Measurements from ENCODE around the gene UMODL1.

The UMODL1 gene

GRCh38 chr21:42049578-42050430 is 21.3 kb upstream of the UMODL1 start:
- no peak; the same call in 2 of the 3 replicates for ATAC-seq
- TF ChIP-seq ISL1 (CRISPR knock-in tag; IDR thresholded peaks at IDR 0.05) (no peak), CSRNP3 (CRISPR knock-in tag; IDR thresholded peaks at IDR 0.05) (no peak), SNAI2 (CRISPR knock-in tag; IDR thresholded peaks at IDR 0.05) (no peak), TSHZ2 (CRISPR knock-in tag; IDR thresholded peaks at IDR 0.05) (no peak)

DNA sequence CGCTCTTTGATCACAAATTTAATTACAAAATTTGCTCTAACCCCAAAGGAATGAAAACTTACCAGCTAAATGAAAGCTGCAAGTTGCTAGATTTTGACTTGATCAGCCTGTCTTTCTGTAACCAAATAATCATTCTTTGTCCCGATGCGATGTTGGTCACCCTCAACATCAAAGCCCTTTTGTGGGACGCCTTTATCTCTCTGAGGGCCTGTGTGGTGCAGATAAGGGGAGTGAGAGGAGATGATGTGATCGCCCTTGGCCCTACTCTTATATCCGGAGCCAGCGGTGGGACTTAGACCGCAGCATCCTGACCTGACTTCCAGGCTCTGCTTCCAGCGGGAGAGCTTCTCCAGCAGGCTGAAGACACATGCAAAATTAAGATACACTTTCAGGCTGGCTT is 19.3 kb upstream of the UMODL1 start:
- TF ChIP-seq GLIS3 (CRISPR knock-in tag; IDR thresholded peaks at IDR 0.05): no peak
- TF ChIP-seq ZC3H10 (CRISPR knock-in tag; IDR thresholded peaks at IDR 0.05): no peak
- no peak for TF ChIP-seq TCF4 (CRISPR knock-in tag; IDR thresholded peaks at IDR 0.05; ENCODE audit: borderline replicate concordance)
- no peak for TF ChIP-seq ISL1 (CRISPR knock-in tag; IDR thresholded peaks at IDR 0.05)
- no peak for TF ChIP-seq CSRNP3 (CRISPR knock-in tag; IDR thresholded peaks at IDR 0.05)
- TF ChIP-seq ZFP3 (CRISPR knock-in tag; IDR thresholded peaks at IDR 0.05): no peak
- TF ChIP-seq OSR1 (CRISPR knock-in tag; IDR thresholded peaks at IDR 0.05): no peak
- no peak for TF ChIP-seq ARNTL (CRISPR knock-in tag; IDR thresholded peaks at IDR 0.05; ENCODE audit: borderline replicate concordance, low read depth)
- ATAC-seq: no peak

GRCh38 chr21:42055425-42055824 is 15.7 kb upstream of the UMODL1 start:
- ATAC-seq: no peak
- TF ChIP-seq ARNTL (CRISPR knock-in tag; IDR thresholded peaks at IDR 0.05; ENCODE audit: borderline replicate concordance, low read depth) (no peak), TCF4 (CRISPR knock-in tag; IDR thresholded peaks at IDR 0.05; ENCODE audit: borderline replicate concordance) (no peak), ESRRG (CRISPR knock-in tag; IDR thresholded peaks at IDR 0.05) (no peak), BACH2 (CRISPR knock-in tag; IDR thresholded peaks at IDR 0.05; ENCODE audit: borderline replicate concordance) (no peak), POU6F1 (CRISPR knock-in tag; IDR thresholded peaks at IDR 0.05; ENCODE audit: borderline replicate concordance, low read depth) (no peak), ZC3H10 (CRISPR knock-in tag; IDR thresholded peaks at IDR 0.05) (no peak), TSHZ2 (CRISPR knock-in tag; IDR thresholded peaks at IDR 0.05) (no peak), PPARA (CRISPR knock-in tag; IDR thresholded peaks at IDR 0.05; ENCODE audit: borderline replicate concordance) (no peak)

DNA sequence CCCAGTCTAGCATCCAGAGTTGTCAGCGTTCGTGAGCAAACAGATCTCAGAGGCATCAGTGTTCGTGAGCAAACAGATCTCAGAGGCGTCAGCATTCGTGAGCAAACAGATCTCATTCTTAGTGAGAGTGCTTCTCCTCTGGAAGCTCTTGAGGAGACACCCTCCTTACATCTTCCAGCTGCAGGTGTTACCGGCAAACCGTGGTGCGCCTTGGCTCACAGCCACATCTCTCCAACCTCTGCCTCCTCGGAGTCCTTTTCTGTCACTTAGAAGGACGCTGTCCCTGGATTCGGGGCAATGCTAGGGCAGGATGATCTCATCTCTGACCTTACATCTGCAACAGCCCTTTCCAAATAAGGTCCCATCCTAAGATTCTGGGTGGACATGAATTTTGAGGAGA is 14.6 kb upstream of the UMODL1 start:
- no peak for ATAC-seq
- TF ChIP-seq ISL1 (CRISPR knock-in tag; IDR thresholded peaks at IDR 0.05) (no peak), BACH2 (CRISPR knock-in tag; IDR thresholded peaks at IDR 0.05; ENCODE audit: borderline replicate concordance) (no peak)
